HG03045 (cell line): Measurements from ENCODE around the gene ELAVL2.

Source experiments
- ATAC-seq: cut with Tn5 transposase; IDR thresholded peaks from one replicate; pipeline ENCODE4 v1.9.1; 2021; ENCODE audit warnings: mild to moderate bottlenecking, moderate library complexity; ENCODE audit not compliant: unreplicated experiment

ELAVL2 gene

DNA sequence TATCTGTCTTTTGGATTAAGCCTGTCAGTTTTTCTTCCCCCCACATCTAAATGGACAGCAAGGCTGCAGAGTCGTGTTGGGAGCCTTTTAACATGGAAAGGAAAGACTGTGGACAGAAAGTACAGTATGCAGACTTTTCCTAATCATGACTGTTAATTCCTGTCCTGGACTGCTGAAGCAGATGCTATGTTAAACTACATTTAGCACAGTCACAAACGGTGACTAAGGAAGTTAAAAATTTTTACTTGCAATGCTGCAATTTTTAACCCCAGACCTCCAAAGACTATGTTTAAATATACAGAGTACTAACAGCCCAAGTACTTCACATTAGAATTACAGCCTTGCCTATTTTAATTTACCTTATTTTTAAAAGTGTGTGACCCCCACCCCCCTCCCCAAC, 51.8 kb downstream of the ELAVL2 start:
- no peak for ATAC-seq

DNA sequence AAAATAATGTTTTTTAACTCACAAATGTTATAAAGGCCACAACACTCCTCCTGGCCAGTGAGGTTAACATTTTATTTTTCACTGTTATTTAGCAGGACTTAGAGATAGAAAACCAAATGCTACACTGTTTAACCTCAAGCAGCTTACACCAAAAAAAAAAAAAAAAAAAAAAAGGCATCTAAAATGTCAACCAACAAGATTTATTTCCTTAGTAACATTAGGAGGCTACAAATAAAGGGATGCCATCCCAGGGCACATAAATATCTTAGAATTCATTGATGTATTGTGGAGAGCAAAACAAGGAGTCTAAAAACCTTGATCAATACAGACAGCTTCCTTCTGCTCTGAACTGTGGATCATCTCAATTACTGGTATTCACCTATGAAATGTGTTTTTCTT, 53.7 kb downstream of the ELAVL2 start:
- ATAC-seq, result no peak

DNA sequence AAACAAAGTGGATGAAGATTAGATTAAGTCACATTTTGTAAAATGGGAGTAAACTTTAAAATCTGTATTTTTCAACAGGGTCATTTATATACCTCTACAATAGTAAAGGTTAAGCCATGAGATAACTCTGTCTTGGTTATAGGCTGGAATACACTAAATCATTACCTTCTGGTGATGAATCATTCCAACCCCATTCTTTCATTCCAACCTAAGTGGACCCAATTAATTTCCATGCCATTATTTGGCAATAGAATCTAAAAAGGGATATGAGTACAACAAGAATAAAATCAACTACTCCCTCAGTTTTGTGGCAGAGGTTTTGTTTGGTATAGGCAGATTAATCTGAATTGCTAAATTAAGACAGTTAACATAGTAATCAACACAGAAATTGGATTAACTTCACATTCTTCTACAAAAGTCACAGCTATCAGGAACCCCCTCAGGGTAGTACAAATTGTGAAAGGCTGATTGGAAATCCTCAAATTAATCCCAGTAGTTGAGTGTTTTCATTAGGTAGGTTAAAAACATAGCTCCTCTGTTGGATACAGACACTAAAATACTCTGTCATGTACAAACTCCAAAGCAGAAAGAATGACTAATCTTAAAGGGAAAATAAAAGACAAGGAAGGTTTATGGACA, 54.2 kb downstream of the ELAVL2 start:
- ATAC-seq, result no peak

DNA sequence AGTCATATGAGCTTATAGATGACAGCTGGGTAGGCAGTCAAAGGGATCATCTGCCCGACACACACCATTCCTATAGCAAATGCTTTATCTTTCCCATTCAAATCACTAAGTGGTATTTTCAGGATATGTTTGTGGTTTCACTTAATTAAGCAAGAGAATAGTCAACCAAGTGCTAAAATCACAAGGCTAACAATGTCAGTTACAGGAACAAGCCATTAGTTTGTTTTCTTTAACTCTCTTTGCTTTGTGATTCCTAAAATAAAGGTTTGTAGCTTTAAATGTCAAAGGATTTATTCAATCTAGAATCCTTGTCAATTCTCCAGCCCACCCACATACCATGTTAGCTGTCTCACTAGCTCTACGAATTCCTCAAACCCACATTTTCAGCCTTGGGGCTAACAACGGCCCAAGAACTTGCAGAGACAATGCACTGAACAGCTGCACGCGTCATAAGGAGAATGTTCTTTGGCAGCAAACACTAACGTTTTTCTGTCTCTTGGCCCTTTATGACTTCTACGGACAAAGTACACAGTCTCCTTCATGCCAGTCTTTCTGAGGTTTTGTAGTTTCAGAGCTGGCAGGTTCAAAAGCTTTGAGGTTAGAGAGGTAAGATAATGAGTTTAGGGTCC, 56.6 kb downstream of the ELAVL2 start:
- ATAC-seq, result no peak

DNA sequence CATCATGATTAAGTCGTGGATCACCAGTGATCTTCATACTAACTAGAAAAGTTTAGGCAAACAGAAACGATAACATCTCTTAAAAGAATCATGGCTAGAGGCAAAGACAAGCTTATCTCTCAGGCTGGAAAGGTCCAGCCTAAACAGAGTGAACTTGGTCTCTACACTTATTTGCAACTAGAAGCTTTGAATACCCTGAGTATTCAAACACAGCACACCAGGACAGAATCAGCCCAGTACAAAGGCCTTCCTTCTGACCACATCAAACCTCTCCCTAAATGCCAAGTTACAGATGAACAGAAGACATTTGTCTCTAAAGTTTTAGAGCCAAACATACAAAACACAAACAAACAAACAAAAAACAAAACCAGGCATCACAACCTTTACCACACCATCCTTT, 57.2 kb downstream of the ELAVL2 start:
- ATAC-seq, result no peak

DNA sequence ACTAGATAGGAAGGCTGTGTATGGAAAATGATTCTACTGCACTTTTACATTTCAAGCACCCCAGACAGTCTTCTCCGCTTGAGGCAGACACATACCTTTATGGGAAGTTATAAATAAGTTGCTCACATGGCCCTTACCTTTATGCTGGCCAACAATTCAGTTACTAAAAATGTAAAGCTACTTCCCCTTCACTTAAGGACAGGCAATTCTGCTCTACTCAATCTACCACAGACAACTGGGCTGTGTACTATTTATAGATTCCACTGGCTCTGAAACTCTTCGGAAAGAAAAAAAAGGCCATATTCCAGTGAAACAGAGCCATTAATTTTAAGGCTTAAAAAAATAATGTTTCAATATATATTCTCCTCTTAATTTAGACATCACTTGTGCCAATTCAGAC, 59.4 kb downstream of the ELAVL2 start:
- ATAC-seq, result no peak

DNA sequence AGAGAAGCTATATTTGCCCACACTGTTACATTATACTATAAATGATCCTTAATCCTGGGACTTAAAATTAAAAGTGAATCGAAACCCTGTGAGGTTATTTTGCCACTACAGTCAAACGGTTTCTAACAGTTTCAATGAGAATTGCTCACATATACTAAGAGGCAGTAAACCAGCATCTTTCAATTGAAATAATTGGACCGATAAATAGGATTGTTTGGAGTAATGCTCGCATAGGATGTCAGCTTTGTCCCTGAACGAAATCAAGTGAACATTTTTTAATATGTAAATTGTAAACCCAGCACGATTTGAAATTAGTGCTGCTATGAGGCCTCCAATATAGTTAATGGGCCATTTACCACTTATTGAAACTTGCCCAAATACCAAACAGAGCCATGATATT, 60.5 kb downstream of the ELAVL2 start:
- no peak for ATAC-seq

DNA sequence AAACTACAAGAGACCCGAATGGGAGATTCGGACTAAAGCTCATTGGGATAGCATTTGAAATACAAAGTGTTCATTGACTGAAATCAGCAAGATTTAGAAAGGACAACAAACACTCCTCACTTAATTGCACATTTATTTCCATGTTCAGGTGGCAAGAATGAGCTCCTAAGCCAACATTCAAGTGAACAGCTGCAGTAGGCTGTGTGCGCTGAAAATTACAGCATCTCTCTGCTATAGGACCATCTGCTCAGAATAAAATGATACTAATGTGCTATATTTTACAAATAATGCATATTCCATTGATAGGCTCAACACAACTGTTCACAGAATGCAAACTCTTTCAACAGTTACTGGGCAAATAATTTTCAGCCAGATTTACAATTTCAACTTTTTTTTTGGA, 61.8 kb downstream of the ELAVL2 start:
- ATAC-seq, result no peak

DNA sequence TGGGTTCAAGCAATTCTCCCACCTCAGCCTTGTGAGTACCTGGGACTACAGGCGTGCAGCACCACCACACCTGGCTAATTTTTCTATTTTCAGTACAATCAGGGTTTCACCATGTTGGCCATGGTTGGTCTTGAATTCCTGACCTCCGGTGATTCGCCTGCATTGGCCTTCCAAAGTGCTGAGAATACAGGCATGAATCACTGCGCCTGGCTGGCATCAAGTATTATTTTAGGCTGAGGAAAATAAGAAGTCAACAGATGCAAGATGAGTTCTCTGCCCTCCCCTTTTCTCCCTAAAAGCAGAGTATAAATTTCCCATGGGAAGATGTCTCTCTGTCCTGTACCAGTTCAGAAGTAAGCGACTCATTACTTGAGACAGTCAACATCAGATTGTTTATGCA, 71.5 kb downstream of the ELAVL2 start:
- no peak for ATAC-seq

DNA sequence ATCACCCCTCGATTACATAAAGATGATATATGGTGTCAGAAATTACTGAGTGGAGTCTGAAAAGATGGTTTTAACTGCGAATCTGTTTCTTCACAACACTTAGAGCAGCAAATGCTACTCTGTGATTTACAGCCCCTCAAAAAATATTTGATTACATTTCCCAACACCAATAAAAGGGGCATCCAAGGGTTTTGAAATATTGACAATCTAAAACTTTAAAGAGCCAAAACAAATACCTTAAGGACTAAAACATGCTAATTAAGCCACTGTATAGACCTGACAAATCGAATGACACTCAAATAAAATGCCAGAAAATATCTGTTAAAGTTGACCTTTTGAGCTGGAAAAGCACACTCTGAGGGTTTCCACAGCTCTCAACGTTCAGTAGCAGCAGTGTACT, 73.2 kb downstream of the ELAVL2 start:
- no peak for ATAC-seq

DNA sequence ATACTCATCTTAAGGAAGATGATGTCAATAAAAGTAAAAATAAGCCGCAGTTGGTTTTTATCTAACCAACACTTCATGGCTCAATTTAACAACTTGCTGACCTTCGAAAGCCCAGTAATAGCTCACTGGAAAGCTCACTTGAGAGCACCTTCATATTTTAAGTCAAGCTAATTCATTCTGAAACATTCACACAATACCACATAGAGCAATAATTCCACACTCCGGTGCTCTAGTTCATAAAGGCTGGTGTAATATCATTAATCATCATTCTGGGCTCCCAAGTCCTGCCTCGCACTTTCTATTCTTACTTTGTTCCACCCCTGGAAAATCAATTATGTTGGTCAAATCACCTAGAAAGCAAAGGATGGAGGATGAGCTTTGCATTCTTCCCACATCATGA, 74.4 kb downstream of the ELAVL2 start:
- no peak for ATAC-seq

DNA sequence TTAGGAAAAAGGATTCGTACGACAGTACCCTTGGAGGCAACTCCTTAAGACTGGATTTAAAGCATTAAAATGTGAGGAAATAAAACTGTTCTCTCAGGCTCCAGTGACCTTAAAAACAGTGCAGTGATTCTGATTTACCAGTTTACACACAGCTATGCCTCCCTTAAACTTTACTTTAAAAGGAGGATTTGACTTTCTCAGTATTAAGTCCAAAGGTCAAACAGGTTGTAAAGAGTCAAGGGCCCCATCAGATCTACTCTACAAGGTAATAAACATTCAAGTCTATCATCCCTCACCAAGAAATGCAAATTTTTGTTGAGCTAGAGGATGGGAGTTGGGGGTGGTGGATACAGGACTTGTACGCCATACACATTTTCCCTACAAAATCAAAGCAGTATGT, 75.2 kb downstream of the ELAVL2 start:
- no peak for ATAC-seq

DNA sequence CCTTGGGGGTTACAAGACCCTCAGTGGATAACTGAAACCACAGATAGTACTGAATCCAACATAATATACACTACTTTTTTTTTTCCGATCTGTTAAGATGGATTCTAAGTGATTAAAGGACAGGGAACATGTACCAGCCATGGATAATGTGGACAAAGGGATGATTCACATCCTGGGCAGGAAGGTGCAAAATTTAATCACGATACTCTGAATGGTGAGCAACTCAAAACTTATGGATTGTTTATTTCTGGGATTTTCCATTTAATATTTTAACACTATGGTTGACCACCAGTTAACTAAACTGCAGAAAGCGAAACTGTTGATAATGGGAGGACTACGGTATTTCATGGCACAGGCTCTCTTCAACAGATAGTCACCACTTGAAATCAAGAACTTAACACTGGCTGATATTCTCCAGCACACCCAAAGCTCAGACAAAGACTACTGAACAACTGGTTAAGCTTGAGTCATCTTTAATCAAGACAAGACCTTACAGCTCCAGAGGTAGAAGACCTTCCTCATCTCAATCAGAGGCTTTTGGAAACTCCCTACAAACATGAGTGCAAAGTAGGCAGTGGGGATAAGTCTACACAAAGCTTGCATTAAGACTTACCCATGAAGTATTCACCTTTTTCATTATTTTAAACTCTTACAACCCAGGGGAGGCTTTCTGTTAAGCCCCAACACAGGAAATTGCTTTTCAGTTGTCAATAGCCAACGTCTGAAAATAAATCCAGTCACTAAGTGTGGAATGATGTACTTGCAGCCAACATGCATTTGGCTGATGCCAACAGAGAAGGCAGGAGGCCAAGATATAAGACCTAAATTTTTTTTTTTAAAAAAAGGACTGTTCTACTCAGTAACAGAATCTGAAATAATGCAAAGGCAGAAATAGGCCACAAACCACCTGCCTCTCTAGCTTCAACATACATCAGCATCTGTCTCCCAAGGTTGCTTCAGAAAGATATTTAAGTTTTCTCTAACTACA, 78.7 kb downstream of the ELAVL2 start:
- ATAC-seq, result no peak

DNA sequence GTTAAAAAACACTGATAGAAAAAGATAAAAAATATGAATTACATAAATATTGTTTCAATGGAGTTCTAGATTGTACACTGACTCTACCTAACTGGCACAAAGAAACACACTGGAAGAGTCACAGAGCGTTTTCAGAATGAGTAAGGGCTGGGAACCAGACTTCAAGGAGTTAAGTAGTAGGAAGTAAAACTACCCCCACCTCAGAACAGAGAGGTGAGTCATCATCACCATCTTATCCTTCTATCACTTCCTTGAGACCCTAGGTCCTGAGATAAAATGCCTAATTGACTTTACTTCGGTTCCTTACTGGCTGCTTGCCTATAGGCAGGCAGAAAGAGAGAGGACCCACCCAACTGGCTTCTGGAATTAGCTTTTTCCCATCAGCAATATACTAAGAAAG, 79.7 kb downstream of the ELAVL2 start:
- ATAC-seq, result no peak

DNA sequence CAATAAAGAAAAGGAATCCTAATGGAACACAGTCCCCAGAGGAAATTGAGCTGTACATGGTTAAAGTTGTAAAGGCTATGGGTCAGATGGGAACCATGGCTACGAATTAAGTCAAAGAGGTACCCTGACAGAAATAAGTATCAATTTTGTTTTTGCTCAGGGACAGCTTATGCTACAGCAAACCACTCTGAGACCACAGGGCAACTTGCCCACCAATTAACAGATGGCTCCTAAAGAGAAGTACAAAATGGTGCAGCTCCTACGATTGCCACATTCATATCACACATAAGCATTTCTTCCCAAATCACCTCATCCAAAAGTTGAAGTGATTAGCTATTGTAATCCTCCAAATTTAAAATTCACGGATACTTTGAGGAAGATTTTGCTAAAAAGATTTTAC, 83.0 kb downstream of the ELAVL2 start:
- no peak for ATAC-seq

DNA sequence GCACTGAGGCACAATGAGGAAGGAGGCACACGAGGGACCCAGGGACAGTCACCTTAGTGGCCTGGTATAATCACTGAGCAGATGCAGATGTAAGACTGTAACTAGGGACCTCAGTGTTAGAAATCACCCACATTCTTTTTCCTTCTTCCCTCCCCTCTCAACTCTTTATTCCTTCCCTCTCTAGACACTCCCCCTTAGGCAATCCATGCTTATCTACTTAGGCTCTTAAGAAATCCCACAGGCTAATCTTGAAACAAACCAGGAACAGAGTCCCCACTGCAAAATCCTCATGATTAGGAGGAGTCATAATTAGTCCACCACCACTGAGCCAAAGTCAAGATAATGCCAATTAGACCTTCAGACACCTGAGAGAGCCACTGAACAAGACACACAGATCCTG, 84.7 kb downstream of the ELAVL2 start:
- ATAC-seq, result no peak

DNA sequence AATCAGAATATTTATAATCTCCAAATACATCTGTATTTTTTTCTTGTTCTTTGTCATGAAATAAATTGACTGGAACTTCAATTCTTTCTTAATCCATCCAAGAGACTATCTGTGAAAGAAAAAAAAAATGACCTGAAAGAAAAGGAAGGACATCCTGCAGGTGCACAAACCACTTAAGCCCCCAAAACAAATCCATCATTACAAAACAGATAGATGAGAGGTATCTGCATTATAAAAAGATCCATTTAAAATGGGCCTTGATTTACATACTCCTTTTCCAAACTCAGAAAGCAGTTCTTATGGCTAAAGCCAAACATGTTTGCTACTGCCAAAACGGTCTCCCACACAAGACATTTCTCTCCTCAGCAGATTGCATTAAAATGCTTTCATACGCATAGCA, 85.5 kb downstream of the ELAVL2 start:
- ATAC-seq, result no peak

DNA sequence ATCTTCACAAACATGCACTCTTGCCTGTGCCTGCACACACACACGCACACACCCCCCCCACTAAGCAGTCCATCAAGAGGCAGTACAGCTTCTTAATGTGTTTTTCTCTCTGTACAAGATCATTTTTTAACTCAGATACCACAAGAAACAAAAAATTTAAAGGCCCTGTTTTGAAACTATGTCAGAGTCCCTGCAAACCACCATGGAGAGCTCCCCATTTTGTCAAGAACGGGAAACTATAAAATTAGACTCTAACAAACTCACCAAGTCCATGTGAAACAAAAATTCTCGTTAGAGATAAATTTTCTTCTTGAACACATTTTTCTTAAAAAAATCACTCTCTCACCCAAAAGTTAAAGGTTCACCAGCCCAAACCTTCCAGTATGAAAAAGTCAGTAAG, 86.3 kb downstream of the ELAVL2 start:
- no peak for ATAC-seq

DNA sequence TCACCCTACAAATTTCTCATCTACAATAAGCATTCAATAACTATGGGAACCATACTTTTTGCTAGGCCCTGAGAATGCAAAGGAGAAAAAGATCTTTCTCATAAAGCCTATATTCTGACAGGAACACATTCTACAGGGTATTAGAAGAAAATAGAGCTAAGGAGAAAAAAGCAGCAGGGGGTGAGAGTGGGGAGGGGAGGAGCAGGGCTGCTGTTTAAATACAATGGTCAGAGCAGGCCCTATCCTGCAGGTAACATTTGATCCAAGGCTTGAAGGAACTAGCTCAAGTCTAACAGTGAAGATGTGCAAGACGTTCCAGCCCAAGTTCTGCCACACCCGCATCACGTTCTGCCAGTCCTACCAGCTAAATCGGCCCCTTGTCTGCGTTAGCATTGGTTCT, 89.7 kb downstream of the ELAVL2 start:
- ATAC-seq, result no peak

DNA sequence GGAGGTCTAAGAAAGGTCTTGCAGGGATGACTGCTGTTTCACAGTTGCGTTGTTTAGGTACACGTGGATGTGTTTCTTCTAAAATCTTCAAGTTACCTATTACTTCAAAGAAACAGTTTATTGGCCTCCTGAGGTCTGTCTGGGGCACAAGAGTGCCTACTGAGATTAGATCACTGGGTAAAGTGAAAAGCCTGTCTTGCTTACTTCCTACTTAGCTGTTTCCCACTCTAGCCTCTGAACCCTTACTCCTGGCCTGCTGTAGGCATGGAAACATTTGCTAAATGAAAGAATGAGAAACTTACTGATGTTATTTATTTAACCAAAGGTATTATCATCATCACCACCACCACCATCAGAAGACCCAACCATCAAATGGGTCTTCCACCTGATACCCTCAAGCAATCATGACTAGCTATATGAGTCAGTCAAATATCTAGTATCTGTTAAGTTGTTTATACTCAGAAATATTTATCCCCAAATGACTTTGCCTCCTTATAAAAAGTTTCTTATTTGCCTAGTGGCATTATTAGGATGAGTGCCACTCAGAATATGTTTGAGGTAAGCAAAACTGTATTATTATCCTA, 92.5 kb downstream of the ELAVL2 start:
- ATAC-seq, result no peak

DNA sequence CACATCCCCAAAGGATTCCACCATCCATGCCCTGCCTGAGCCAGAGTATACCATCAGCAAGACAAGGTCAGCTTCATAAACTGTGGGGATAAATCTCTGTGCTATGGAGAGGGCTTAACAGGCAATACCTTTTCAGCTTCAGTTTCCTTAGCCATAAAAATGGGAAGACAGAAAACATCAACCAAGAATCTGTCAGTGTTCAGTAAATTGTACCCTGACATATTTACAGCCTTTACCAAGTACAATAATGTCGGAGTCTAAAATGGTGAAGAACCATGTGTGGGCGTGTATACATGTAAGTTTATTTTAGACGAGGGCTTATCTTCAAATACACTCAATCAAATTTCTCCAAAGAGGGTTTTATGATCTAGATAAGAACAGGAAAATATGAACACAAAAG, 94.7 kb downstream of the ELAVL2 start:
- ATAC-seq, result no peak

DNA sequence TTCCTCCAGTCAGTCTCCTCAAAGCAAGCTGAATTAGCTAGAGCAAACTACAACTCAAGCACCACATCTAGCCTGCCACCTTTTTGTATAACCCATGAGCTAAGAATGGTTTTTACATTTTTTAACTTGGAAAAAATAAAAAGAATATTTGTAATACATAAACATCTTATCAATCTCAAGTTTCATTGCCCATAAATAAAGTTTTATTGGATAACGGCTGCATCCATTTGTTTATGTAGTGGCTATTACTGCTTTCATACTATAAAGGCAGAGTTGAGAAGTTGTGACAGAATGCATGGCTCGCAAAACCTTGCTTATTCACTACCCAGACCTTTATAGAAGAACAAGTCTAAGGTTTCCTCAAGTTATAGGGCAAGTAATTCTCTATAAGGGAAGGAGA, 95.7 kb downstream of the ELAVL2 start:
- ATAC-seq, result no peak
